ENCODE data around the gene TOP2A. TPM values are rescaled to one million over a fixed set of nuclear protein-coding genes. Genes with fewer than 3 reads are reported as not detected.

Gene TOP2A
- total RNA-seq, 4 donors from 2014 or later = 0.26 to 145 (median 1.9) TPM; not detected in 1

DNA sequence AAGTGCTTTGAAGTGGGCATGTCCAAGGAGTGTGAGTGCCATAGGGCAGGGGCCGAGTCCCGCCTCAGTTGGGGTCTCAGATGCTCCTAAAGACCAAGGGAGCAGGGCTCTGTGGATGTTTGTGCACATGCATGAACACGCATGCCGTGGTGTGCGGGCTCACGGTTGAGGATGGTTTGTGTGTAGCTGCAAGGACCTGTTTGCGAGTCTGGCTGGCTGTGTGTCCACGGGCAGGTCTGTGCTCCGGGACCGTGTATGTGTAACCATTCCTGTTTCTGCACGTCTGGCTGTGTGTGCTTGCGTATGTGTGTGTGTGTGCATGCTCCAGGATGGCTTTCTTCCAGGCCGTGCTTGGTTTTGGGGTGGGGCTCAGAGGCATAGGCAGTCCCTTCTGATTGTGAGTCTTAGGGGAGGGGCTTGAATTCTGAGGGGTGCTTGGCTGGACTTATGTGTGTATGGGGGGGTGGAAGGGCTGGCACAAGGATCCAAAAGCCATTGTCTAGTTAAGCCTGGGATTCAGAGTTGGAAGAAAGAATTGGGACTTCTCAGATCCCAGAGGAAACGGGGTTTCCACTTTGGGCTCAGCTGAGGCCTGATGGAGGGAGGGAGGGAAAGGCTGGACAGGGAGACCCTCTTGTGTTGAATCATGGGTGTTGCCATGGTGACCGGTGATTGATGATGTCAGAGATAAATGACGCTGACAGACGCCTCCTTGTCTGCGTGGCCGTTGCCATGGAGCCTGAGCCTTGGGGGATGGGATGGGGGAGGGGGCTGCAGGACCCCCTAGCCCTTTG is 67.6 kb downstream of the TOP2A start:
- DNase-seq = no peak
- Histone ChIP-seq H3K4me1 (peaks cover 42 to 50% of the 10 kb centered on the region in 2 donors), H3K9me3 (no peaks in the 10 kb centered on the region), H3K36me3 (no peaks in the 10 kb centered on the region), H3K27me3 (no peaks in the 10 kb centered on the region), H3K27ac (no peak overlapping the region), H3K4me3 (no peak overlapping the region)
- intact Hi-C loops (cut with DNase I; ENCODE audit: low total_unique reads) = loop anchor here (10.0 kb wide), 1 partner anchor 185 kb away; no protein-coding TSS in a partner anchor
- TF ChIP-seq, protein P1, sequence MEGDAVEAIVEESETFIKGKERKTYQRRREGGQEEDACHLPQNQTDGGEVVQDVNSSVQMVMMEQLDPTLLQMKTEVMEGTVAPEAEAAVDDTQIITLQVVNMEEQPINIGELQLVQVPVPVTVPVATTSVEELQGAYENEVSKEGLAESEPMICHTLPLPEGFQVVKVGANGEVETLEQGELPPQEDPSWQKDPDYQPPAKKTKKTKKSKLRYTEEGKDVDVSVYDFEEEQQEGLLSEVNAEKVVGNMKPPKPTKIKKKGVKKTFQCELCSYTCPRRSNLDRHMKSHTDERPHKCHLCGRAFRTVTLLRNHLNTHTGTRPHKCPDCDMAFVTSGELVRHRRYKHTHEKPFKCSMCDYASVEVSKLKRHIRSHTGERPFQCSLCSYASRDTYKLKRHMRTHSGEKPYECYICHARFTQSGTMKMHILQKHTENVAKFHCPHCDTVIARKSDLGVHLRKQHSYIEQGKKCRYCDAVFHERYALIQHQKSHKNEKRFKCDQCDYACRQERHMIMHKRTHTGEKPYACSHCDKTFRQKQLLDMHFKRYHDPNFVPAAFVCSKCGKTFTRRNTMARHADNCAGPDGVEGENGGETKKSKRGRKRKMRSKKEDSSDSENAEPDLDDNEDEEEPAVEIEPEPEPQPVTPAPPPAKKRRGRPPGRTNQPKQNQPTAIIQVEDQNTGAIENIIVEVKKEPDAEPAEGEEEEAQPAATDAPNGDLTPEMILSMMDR (IDR thresholded peaks at IDR 0.05) = no peak
- no peak for TF ChIP-seq POLR2A (IDR thresholded peaks at IDR 0.05)

DNA sequence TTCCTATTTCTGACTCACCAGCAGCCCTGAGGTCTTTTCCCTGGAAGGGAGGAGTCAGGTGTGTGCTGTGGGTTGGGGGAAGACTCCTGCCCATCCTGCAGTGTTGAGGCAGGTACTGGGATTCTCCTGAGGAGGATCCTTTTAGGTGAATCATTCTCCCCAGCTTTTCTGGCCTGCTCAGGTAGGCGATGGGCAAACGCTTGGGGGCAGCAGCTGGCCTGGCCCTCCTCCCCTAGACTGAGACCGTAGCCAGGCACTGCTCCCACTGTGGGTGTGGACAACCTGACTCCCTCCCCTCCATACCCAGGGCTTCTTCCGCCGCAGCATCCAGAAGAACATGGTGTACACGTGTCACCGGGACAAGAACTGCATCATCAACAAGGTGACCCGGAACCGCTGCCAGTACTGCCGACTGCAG is 68.2 kb downstream of the TOP2A start:
- H3K27ac ChIP-seq = peak overlapping the region in 1 of 2 donors; percentile 95
- no peaks in the 10 kb centered on the region for H3K36me3 ChIP-seq
- no peak for TF ChIP-seq POLR2A (IDR thresholded peaks at IDR 0.05)
- TF ChIP-seq, protein P1 (IDR thresholded peaks at IDR 0.05) = no peak
- H3K27me3 ChIP-seq = no peaks in the 10 kb centered on the region
- no peaks in the 10 kb centered on the region for H3K9me3 ChIP-seq
- peaks cover 42 to 56% of the 10 kb centered on the region in 2 donors for H3K4me1 ChIP-seq
- peak in 1 of 2 donors; percentile 25 for DNase-seq
- intact Hi-C loops (cut with DNase I; ENCODE audit: low total_unique reads) = no loop called here
- H3K4me3 ChIP-seq = no peak overlapping the region

DNA sequence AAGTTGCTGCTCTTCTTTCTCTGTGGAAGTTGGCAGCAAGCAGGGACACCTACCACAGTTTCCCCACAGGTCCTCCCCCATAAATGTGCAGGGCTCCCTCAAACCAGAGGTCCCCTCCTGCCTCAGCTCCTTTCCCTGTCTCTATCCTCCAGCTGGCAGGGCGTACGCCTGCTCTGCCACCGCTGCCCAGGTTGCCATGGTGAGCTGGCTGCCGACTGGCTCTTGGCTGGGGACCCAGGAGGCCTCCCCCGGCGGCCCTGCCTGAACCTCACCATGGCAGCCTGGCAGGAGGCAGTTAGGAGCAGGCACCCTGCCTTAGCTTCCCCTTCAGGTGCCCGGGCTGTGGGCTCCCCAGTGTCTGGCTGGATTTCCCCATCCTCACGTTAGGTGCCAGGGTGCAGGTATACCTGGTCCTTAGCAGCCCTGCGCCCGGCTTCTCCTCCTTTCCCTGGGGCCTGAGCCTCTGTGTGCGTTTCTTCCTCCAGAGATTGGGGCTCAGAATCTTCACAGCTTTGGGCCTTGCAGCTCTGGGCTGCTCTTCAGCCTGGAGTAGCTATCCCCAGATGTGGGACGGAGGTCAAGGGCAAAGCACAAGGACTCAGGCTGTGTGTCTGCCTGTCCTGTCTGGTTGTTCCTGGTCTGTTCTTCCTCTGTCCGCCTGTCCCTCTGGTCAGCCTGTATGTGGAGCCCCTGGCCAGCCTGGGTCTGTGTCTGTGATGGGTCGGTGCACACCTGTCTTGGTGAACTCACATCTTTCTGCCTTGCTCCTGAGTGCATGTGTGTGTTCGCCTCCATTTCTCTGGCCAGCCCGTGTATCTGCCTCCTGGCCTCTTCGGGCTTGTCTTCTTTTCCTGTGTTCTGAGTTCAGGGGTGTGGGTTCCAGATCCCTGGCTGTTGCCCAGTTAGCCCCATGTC is 68.9 kb downstream of the TOP2A start:
- Histone ChIP-seq H3K27me3 (no peaks in the 10 kb centered on the region), H3K4me3 (no peak overlapping the region), H3K4me1 (peaks cover 42 to 60% of the 10 kb centered on the region in 2 donors), H3K9me3 (no peaks in the 10 kb centered on the region), H3K27ac (peak overlapping the region; percentile 89 to 95), H3K36me3 (no peaks in the 10 kb centered on the region)
- peak in 1 of 2 donors; percentile 37 for DNase-seq
- intact Hi-C loops (cut with DNase I; ENCODE audit: low total_unique reads) = no loop called here
- no peak for TF ChIP-seq POLR2A (IDR thresholded peaks at IDR 0.05)
- TF ChIP-seq, protein P1 (IDR thresholded peaks at IDR 0.05) = no peak

DNA sequence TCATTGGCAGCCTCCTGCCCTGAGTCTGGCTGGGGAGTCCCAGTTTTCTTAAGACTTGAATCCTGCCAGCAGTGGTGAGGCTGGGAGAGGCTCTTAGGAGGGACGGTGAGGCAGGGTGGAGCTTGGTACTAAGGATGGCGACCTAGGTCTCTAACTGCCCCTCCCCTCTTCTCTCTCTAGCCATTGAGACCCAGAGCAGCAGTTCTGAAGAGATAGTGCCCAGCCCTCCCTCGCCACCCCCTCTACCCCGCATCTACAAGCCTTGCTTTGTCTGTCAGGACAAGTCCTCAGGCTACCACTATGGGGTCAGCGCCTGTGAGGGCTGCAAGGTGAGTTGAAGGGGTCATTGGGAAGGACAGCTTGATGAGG is 69.6 kb downstream of the TOP2A start:
- Histone ChIP-seq H3K4me3 (no peak overlapping the region), H3K9me3 (no peaks in the 10 kb centered on the region), H3K36me3 (no peaks in the 10 kb centered on the region), H3K27ac (peak overlapping the region; percentile 89 to 95), H3K27me3 (no peaks in the 10 kb centered on the region), H3K4me1 (peaks cover 42 to 63% of the 10 kb centered on the region in 2 donors)
- no peak for TF ChIP-seq POLR2A (IDR thresholded peaks at IDR 0.05)
- intact Hi-C loops (cut with DNase I; ENCODE audit: low total_unique reads) = no loop called here
- no peak for DNase-seq

DNA sequence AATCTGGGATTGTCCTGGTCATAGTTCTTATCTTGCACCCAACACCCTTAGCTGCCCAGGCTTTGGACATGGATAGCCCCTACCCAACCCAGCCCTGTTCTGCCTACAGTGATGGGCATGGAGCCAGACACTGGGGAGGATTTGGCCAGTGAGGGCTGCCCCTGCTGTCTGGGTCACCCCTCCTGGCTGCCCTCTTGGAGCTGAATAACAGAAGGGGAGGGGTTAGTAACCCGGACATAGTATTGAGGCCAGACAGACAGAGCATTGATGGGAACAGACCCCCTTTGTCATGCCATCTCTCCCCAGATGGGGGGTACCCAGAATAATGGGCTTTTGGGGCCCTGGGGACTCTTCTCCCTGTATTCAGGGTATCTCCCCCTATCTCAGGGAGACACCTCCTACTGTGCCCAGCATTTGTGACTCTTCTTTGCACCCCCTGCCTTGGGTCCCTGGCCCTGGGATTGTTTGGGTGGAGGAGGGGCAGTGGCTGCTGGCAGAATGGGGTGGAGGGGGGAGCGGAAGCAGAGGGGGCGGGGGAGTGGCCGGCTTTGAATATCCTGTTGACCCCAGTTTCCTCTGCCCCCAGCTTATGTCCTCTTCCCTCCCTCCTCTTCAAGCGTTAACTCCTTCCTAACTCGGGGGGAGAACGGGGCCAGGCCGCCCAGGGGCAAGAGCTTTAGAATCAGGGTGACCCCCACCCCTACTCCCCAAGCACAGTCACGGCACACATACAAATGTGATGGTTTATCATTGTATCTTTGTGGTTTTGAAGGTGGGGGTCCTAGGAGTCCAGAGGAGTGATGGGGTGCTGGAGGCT is 70.2 kb downstream of the TOP2A start:
- intact Hi-C loops (cut with DNase I; ENCODE audit: low total_unique reads) = no loop called here
- peak in 1 of 2 donors; percentile 52 for DNase-seq
- no peaks in the 10 kb centered on the region for H3K27me3 ChIP-seq
- no peak overlapping the region for H3K4me3 ChIP-seq
- H3K4me1 ChIP-seq = peaks cover 42 to 63% of the 10 kb centered on the region in 2 donors
- H3K36me3 ChIP-seq = no peaks in the 10 kb centered on the region
- no peaks in the 10 kb centered on the region for H3K9me3 ChIP-seq
- TF ChIP-seq, protein P1 (IDR thresholded peaks at IDR 0.05) = no peak
- TF ChIP-seq POLR2A (IDR thresholded peaks at IDR 0.05) = no peak
- peak overlapping the region; percentile 89 to 95 for H3K27ac ChIP-seq
